Activated CD8-positive, alpha-beta memory T cell treated with anti-CD3 and anti-CD28 coated beads, Interleukin-2, amount 50 U/mL, for 1 hour (primary cell): Measurements from ENCODE around the gene MRPL1.
"Not testable (repeated sequence)": the region's sequence is repeated elsewhere in the genome, so short reads cannot be mapped to it uniquely, and the experiment has no call there.

Experiments used
- DNase-seq: peaks from one replicate; pipeline ENCODE4 v3.0.0-alpha.2; 2020; ENCODE audit errors: extremely low read depth

MRPL1 gene

GRCh38 chr4:77849278-77849965 lies 13.2 kb upstream of the MRPL1 start:
- DNase-seq: no peak

- DNase-seq: no peak
Measured at GRCh38 chr4:77852892-77853495, 9.6 kb upstream of the MRPL1 start.

DNA sequence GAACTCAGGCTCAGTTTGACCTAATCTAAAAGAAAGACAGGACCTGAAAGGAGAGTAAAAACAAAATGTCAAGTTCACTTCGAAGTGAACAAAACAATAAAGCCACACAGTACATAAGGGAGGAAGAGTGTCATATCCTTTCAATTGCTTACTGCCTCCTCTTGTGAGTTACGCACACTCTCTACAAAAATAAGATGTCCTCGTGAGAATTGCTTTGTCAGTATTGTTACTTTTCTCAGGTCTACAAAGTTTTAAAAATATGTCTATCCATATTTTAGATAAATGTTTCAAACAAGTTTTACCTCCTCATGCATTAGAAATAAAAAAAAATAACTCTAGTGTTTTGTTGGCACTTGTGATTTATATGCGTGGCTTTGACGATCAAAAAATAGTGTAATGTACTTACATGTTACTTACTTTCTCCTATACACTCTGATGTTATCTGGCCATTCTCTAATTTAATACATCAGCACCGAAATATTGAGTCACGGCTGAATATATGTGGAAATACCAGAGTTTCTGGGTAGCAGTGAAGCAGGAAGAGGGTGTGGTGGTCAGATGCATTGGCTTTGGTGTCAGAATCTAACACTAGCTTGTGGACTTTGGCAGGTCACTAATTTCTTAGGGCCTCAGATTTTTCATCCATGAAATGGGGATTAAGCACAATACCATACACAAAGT lies 8.1 kb upstream of the MRPL1 start:
- no peak for DNase-seq

DNA sequence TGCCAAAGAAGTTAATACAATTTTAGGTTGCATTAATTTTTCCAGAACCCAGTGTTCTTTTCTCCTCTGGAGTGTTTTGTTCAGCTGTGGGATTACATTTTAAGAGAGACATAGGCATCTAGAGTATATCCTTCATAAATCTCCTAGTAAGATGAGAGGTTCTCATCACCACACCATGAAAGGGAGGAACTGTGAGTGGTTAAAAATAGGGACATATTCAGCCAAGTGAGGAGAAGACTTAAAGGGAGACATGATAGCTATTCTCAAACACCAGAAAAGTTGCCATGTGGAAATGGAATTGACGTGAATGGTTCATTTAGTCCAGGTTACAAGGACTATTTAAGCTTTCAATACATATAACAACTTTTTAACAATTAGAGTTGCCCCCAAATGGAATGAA lies 6.5 kb upstream of the MRPL1 start:
- DNase-seq: no peak

DNA sequence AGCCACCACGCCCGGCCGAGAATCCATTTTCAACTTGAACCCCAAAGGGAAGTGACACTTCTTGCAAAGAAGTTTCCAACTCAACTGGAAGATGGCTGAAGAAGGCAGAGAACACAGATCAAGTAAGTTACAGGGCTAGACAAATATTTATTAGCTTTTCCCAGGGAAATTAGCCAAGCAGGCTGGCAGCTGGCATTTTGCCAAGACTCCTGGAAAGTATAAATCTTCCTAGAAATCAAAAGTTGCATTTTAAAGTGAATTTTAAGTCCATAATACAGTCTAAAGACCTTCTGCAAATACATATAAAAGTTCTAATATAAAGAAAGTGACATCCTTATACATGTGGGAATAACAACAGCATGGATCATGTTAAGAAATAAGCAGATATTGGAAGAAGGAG lies 3.4 kb upstream of the MRPL1 start:
- no peak for DNase-seq

- DNase-seq: no peak
Measured at GRCh38 chr4:77861495-77861894, 1.1 kb upstream of the MRPL1 start.

- not testable (repeated sequence) for DNase-seq
Measured at GRCh38 chr4:77863341-77863740, 711 bp downstream of the MRPL1 start.

DNA sequence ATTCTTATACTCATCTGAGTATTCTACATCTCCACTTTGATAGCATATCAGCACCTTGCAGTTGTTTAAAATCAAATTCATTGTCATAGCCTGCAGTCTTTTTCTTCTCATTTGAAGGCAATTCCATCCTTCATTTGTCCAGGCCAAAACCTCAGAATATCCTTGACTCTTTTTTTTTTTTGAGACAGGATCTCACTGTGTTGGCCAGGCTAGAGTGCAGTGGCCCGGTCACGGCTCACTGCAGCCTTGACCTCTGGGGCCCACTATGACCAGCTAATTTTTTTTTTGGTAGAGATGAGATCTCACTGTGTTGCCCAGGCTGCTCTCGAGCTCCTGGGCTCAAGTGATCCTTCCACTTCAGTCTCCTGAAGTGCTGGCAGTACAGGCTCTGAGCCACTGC lies 2.6 kb downstream of the MRPL1 start:
- no peak for DNase-seq

DNA sequence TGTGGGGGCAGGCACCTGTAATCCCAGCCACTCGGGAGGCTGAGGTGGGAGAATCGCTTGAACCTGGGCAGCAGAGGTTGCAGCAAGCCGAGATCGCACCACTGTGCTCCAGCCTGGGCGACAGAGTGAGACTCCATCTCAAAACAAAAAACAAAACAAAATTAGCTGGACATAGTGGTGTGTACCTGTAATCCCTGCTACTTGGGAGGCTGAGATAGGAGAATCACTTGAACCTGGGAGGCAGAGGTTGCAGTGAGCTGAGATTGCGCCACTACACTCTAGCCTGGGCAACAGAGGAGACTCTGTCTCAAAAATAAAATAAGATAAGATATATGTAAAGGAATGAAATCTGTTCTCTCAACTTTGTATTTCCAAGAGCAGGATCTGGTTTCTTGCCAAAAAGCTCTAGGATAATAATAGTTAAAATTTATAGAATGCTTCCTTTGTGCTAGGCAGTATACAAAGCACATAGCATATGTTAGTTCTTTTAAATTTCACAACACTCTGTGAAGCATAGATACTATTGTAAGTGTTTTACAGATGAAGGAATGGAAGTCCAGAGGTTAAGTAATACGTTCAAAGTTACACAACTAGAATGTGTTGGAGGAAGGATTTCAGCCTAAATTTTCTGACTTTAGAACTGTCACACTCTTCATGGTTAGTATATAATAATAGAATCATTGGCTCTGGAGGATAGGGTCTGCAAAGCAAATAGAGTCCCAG lies 10.3 kb downstream of the MRPL1 start:
- no peak for DNase-seq

- DNase-seq: no peak
Measured at GRCh38 chr4:77877167-77877566, 14.5 kb downstream of the MRPL1 start.

DNA sequence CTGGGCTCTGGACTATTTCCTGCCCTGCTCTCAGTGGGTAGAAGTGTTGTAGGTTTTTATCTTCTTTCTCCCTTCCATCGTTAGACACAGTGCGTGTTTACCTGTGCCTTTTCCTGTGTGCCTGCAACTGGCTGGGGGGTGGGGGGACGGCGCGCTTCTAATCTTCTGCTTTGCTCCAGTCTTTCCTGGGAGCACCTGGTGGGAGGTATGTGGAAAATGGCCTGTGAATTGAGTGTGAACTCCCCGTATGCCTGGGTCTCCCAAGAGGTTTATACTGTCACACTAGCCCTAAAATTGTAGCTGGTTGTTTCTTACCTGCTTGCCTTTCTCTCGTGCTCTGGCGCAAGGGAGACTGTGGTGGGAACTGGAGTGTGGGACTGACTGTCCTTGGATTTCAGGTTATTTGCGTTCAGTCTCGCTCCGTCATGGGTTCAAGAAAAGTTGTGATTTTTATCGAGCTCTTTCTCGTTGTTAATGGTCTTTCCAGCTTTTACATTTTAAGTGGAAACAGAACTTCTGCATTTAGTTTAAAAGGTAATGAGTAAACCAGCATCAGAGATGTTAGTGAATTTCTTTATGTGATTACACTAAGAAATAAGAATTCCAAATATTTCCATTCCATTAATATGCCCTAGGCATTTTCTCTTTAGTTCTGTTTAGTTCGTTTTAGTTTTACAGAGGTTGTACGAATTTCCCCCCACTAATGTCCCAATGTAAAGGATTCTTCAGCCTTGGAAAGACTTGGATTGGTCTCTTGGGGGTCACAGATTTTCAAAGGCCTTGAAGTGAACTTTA lies 15.3 kb downstream of the MRPL1 start:
- DNase-seq: no peak

- no peak for DNase-seq
Measured at GRCh38 chr4:77880784-77881183, 18.2 kb downstream of the MRPL1 start.

DNA sequence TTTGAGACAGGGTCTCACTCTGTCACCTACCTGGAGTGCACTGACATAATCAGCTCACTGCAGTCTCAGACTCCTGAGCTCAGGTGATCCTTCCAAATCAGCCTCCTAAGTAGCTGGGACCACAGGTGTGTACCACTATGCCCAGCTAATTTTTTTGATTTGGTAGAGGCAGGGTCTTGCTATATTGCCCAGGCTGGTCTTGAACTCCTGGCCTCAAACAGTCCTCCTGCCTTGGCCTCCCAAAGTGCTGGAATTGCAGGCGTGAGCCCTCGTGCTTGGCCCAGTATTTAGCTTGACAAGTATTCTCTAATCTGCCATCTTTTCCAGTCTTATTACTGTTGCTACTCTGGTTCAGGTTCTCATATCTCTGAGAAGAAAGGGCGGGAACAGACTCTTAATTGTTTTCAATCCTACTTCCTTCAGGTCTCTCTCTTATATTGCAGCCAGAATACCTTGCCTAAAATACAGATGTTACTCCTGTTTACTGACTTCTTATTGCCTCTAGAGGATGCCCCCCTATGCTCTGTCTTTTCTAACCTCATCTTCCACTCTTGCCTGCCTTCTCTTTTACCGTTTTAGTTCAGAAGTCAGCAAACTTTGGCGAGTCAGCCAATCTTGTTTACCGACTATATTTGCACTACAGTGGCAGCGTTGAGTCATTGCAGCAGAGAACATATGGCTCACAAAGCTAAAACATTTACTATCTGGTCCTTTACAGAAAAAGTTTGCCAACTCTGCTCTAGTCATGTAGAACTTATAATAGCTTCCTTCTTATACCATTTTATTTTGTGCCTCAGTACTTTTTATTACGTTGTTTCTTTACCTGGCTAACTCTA lies 19.0 kb downstream of the MRPL1 start:
- DNase-seq: no peak

- DNase-seq: no peak
Measured at GRCh38 chr4:77893451-77893850, 30.8 kb downstream of the MRPL1 start.

GRCh38 chr4:77899607-77900006 lies 37.0 kb downstream of the MRPL1 start:
- DNase-seq: no peak

GRCh38 chr4:77903186-77903585 lies 40.6 kb downstream of the MRPL1 start:
- DNase-seq: no peak

DNA sequence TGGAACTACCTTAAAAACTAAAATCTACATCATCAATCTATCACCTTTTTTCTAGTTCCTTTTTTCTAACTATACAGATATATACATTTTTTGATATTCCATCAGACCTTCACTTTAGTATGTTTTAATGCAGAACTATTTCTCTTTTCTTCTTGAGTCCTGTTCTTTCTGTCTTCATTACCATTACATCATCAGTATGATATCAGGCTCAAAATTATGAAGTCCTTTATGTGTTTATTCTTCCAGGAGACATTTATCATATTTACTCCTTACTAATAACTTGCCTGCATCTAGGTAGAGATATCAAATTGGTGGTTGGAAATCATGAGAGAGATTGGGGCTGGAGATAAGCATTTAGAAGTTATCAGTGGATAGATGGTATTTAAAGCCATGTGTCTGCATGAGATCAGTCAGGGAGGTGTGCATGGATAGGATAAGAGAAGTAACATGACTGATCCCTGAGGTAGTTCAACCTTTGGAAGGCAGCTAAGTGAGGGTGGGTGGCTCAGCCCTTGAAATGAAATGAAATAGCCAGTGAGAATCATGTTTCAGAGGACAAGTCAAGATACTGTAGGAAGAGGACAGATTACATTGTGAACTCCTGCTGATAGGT lies 43.1 kb downstream of the MRPL1 start:
- DNase-seq: no peak

DNA sequence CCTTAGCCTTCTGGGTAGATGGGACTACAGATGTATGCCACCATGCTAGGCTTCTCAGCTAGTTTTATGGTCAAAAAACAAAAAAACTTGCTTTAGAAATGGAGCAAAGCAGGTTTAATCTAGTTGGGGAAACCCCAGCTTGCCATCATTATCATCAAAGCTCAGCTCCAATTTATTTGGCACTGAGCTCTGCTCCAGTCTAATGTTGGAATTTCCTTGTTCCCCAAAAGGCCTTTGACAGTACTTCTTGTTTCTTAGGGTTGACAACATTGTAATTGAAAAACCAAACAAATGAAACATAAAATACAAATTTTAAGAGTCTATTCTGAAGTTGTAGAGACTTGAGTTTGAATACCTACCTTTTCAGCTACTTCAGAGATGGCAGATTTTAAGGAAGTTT lies 48.0 kb downstream of the MRPL1 start:
- no peak for DNase-seq

DNA sequence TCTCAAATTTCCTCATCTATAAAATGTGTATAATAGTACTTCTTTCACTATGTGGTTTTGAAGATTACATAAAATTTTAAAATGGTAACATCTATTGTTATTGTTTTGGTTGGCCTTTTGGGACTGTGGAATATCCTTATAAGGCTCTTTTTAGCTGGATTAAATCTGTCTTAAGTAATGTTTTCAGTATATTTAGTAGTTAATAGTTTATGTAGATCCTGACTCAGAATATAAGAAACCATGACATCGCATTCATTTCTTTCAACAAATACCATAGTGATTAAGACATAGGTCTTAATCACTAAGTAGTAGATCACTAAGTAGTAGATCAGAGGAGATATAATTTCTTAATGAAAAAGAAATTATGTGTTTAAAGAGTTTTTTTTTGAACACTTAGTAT lies 48.5 kb downstream of the MRPL1 start:
- no peak for DNase-seq

- no peak for DNase-seq
Measured at GRCh38 chr4:77911842-77912450, 49.3 kb downstream of the MRPL1 start.
